ENCODE results near the gene VASN.

DNA sequence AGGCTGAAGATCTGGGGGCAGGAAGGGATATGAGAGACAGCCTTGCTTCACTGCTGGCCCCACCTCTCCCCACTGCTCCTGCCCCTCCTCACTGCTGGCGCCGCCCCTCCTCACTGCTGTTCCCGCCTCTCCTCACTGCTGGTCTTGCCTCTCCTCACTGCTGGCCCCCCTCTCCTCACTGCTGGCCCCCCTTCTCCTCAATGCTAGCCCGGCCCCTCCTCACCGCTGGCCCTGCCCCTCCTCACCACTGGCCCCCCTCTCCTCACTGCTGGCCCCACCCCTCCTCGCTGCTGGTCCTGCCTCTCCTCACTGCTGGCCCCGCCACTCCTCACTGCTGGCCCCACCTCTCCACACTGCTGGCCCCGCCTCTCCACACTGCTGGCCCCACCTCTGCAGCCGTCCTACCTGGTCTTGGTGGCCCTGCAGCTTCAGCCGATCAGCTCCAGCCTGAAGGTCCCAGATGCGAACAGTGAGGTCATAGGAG is 11.1 kb upstream of the VASN start:
- TF ChIP-seq, protein P1, sequence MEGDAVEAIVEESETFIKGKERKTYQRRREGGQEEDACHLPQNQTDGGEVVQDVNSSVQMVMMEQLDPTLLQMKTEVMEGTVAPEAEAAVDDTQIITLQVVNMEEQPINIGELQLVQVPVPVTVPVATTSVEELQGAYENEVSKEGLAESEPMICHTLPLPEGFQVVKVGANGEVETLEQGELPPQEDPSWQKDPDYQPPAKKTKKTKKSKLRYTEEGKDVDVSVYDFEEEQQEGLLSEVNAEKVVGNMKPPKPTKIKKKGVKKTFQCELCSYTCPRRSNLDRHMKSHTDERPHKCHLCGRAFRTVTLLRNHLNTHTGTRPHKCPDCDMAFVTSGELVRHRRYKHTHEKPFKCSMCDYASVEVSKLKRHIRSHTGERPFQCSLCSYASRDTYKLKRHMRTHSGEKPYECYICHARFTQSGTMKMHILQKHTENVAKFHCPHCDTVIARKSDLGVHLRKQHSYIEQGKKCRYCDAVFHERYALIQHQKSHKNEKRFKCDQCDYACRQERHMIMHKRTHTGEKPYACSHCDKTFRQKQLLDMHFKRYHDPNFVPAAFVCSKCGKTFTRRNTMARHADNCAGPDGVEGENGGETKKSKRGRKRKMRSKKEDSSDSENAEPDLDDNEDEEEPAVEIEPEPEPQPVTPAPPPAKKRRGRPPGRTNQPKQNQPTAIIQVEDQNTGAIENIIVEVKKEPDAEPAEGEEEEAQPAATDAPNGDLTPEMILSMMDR (IDR thresholded peaks at IDR 0.05) = no peak
- no peak for TF ChIP-seq POLR2AphosphoS5 (IDR thresholded peaks at IDR 0.05)

All from breast epithelium (tissue), 3 donors.